DOHH2 (cell line): Measurements from ENCODE around the gene UTP11.

Source experiments
- H3F3A ChIP-seq: fragments of 200-600 bp; sonication (generic), shearing (Covaris generic); 2 replicates; pipeline ENCODE4 v1.6.0; 2016; ENCODE audit warnings: antibody characterized with exemption, mild to moderate bottlenecking; ENCODE audit not compliant: control insufficient read depth, insufficient read depth
- H3K27ac ChIP-seq: fragments of 200-600 bp; sonication (generic); 2 replicates; pipeline ENCODE4 v1.5.1; 2014; ENCODE audit warnings: low read depth, mild to moderate bottlenecking, low read length, moderate library complexity
- H3K27me3 ChIP-seq: fragments of 200-600 bp; sonication (generic); 2 replicates; pipeline ENCODE4 v1.6.1; 2014; ENCODE audit warnings: mild to moderate bottlenecking, low read length, mixed read lengths; ENCODE audit not compliant: control insufficient read depth
- H3K36me3 ChIP-seq: fragments of 200-600 bp; sonication (generic); 2 replicates; pipeline ENCODE4 v1.6.1; 2014; ENCODE audit warnings: mild to moderate bottlenecking, low read length, moderate library complexity, mixed read lengths; ENCODE audit not compliant: control insufficient read depth
- H3K4me1 ChIP-seq: fragments of 200-600 bp; sonication (generic); 2 replicates; pipeline ENCODE4 v1.6.1; 2014; ENCODE audit warnings: mild to moderate bottlenecking, low read length, mixed read lengths; ENCODE audit not compliant: control insufficient read depth
- H3K4me2 ChIP-seq: fragments of 200-600 bp; sonication (generic); 2 replicates; pipeline ENCODE4 v1.6.0; 2014; ENCODE audit warnings: mild to moderate bottlenecking, low read length, moderate library complexity
- H3K4me3 ChIP-seq: fragments of 200-600 bp; sonication (generic); 2 replicates; pipeline ENCODE4 v1.5.1; 2014; ENCODE audit warnings: mild to moderate bottlenecking, low read length, mixed read lengths
- H3K79me2 ChIP-seq: fragments of 200-600 bp; sonication (generic); 2 replicates; pipeline ENCODE4 v1.6.1; 2014; ENCODE audit warnings: mild to moderate bottlenecking, low read length, mixed read lengths; ENCODE audit not compliant: control insufficient read depth
- H3K9me2 ChIP-seq: fragments of 200-600 bp; sonication (generic); replicated peaks from 2 replicates; pipeline ENCODE4 v1.6.1; 2014; ENCODE audit warnings: mild to moderate bottlenecking, low read length, mixed read lengths; ENCODE audit not compliant: control insufficient read depth
- H3K9me3 ChIP-seq: fragments of 200-600 bp; sonication (generic); 2 replicates; pipeline ENCODE4 v1.6.1; 2014; ENCODE audit warnings: antibody characterized with exemption, low read length, mixed read lengths; ENCODE audit not compliant: control insufficient read depth, insufficient read depth
- H4K20me1 ChIP-seq: fragments of 200-600 bp; sonication (generic); 2 replicates; pipeline ENCODE4 v1.6.0; 2014; ENCODE audit warnings: low read depth, mild to moderate bottlenecking, antibody characterized with exemption, low read length, moderate library complexity; ENCODE audit not compliant: control insufficient read depth, insufficient read depth
- CTCF ChIP-seq: fragments of 200-600 bp; sonication (generic); IDR thresholded peaks from one replicate; pipeline ENCODE4 v1.5.1; 2014; ENCODE audit warnings: antibody characterized with exemption, mild to moderate bottlenecking, low read depth, low read length; ENCODE audit not compliant: poor library complexity, severe bottlenecking
- EZH2phosphoT487 ChIP-seq: fragments of 200-600 bp; sonication (generic); IDR thresholded peaks from 2 replicates; pipeline ENCODE4 v1.6.1; 2017; ENCODE audit warnings: borderline replicate concordance, mild to moderate bottlenecking, antibody characterized with exemption, low read length, moderate library complexity, mixed read lengths

UTP11 gene

GRCh38 chr1:38021969-38022368, 9.4 kb downstream of the UTP11 start:
- Histone ChIP-seq H4K20me1 (no peaks in the 10 kb centered on the region), H3K4me1 (no peaks in the 10 kb centered on the region), H3K9me2 (no peaks in the 10 kb centered on the region), H3K4me2 (no peak overlapping the region), H3K79me2 (peaks cover 8% of the 10 kb centered on the region), H3K27ac (no peak overlapping the region), H3K9me3 (no peaks in the 10 kb centered on the region), H3K27me3 (no peaks in the 10 kb centered on the region), H3K36me3 (peaks cover 82% of the 10 kb centered on the region), H3K4me3 (no peak overlapping the region), H3F3A (no peaks in the 10 kb centered on the region)
- TF ChIP-seq EZH2phosphoT487 (no peak), CTCF (no peak)

GRCh38 chr1:38022810-38023209, 10.3 kb downstream of the UTP11 start:
- Histone ChIP-seq H3K4me3 (no peak overlapping the region), H3K9me3 (no peaks in the 10 kb centered on the region), H3F3A (no peaks in the 10 kb centered on the region), H3K36me3 (peaks cover 73% of the 10 kb centered on the region), H3K27me3 (no peaks in the 10 kb centered on the region), H4K20me1 (no peaks in the 10 kb centered on the region), H3K9me2 (no peaks in the 10 kb centered on the region), H3K4me1 (no peaks in the 10 kb centered on the region), H3K27ac (no peak overlapping the region), H3K79me2 (peaks cover under 1% of the 10 kb centered on the region; the same call in 1 of the 2 replicates), H3K4me2 (no peak overlapping the region)
- TF ChIP-seq CTCF = no peak
- no peak for TF ChIP-seq EZH2phosphoT487

- Histone ChIP-seq H3K9me3 (no peaks in the 10 kb centered on the region), H3K4me1 (peaks cover 7% of the 10 kb centered on the region), H3K9me2 (no peaks in the 10 kb centered on the region), H3K79me2 (no peaks in the 10 kb centered on the region), H3K27ac (no peak overlapping the region), H4K20me1 (no peaks in the 10 kb centered on the region), H3K4me3 (no peak overlapping the region), H3F3A (no peaks in the 10 kb centered on the region; the same call in 1 of the 2 replicates), H3K36me3 (peaks cover 52% of the 10 kb centered on the region), H3K4me2 (no peak overlapping the region), H3K27me3 (0 out of 2 replicates have a peak, but pooled peaks cover 2% of the 10 kb centered on the region)
- no peak for TF ChIP-seq EZH2phosphoT487
- TF ChIP-seq CTCF = no peak
Observed at GRCh38 chr1:38025233-38025632, 12.7 kb downstream of the UTP11 start.

- H3K4me2 ChIP-seq = no peak overlapping the region
- peaks cover 48% of the 10 kb centered on the region for H3K36me3 ChIP-seq
- H3K4me3 ChIP-seq = no peak overlapping the region
- peaks cover 8% of the 10 kb centered on the region for H3K4me1 ChIP-seq
- no peaks in the 10 kb centered on the region; the same call in 1 of the 2 replicates for H3F3A ChIP-seq
- H3K27ac ChIP-seq = no peak overlapping the region
- 0 out of 2 replicates have a peak, but pooled peaks cover 6% of the 10 kb centered on the region for H3K27me3 ChIP-seq
- no peaks in the 10 kb centered on the region for H4K20me1 ChIP-seq
- TF ChIP-seq EZH2phosphoT487 (no peak), CTCF (no peak)
- no peaks in the 10 kb centered on the region for H3K9me2 ChIP-seq
- H3K9me3 ChIP-seq = no peaks in the 10 kb centered on the region
- no peaks in the 10 kb centered on the region for H3K79me2 ChIP-seq
Observed at GRCh38 chr1:38025664-38026063, 13.1 kb downstream of the UTP11 start.
